OCI-LY3 (cell line): ENCODE data around the gene EIF5.

Experiments used
- H2AFZ ChIP-seq: fragments of 200-600, 300-600 bp; shearing (Covaris generic); 2 replicates; pipeline ENCODE4 v1.6.0; 2014; ENCODE audit warnings: antibody characterized with exemption, low read depth, low read length
- H3K27ac ChIP-seq: fragments of 200-600, 300-600 bp; sonication (generic); 2 replicates; pipeline ENCODE4 v1.5.1; 2014; ENCODE audit warnings: mild to moderate bottlenecking, low read length, moderate library complexity, mixed read lengths
- H3K27me3 ChIP-seq: fragments of 200-600, 300-600 bp; sonication (generic); 2 replicates; pipeline ENCODE4 v1.6.1; 2014; ENCODE audit warnings: low read depth, low read length, mixed read lengths
- H3K36me3 ChIP-seq: fragments of 200-600, 300-600 bp; sonication (generic); replicated peaks from 2 replicates; pipeline ENCODE3; 2014; ENCODE audit warnings: low read depth, low read length, mixed read lengths
- H3K4me1 ChIP-seq: fragments of 300-600, 200-600 bp; sonication (generic); 2 replicates; pipeline ENCODE4 v1.6.1; 2014; ENCODE audit warnings: low read length, mixed read lengths
- H3K4me2 ChIP-seq: fragments of 200-600, 300-600 bp; sonication (generic); 2 replicates; pipeline ENCODE4 v1.6.1; 2014; ENCODE audit warnings: low read length, mixed read lengths
- H3K4me3 ChIP-seq: fragments of 300-600, 200-600 bp; sonication (generic); 2 replicates; pipeline ENCODE4 v1.5.1; 2014; ENCODE audit warnings: antibody characterized with exemption, mild to moderate bottlenecking, low read length, moderate library complexity
- H3K79me2 ChIP-seq: fragments of 300-600, 200-600 bp; shearing (Covaris generic); 2 replicates; pipeline ENCODE4 v1.6.1; 2014; ENCODE audit warnings: mild to moderate bottlenecking, low read length, mixed read lengths
- H3K9ac ChIP-seq: fragments of 300-600, 200-600 bp; shearing (Covaris generic); 2 replicates; pipeline ENCODE4 v1.6.0; 2014; ENCODE audit warnings: mild to moderate bottlenecking, low read length, moderate library complexity
- H3K9me3 ChIP-seq: fragments of 200-600, 300-600 bp; shearing (Covaris generic); 2 replicates; pipeline ENCODE4 v1.6.1; 2014; ENCODE audit warnings: low read length, mixed read lengths; ENCODE audit not compliant: insufficient read depth
- H4K20me1 ChIP-seq: fragments of 200-600, 300-600 bp; sonication (generic); 2 replicates; pipeline ENCODE4 v1.6.1; 2016; ENCODE audit warnings: low read length, mixed read lengths; ENCODE audit not compliant: insufficient read depth
- CTCF ChIP-seq: fragments of 200-600, 300-600 bp; sonication (generic); IDR thresholded peaks from 2 replicates; pipeline ENCODE4 v1.5.1; 2014; ENCODE audit warnings: antibody characterized with exemption, low read length, low read depth
- EZH2phosphoT487 ChIP-seq: fragments of 200-600 bp; shearing (Covaris generic); IDR thresholded peaks from 2 replicates; pipeline ENCODE4 v1.6.1; 2018; ENCODE audit warnings: antibody characterized with exemption, mixed run types, low read depth

Gene EIF5

GRCh38 chr14:103315351-103315911 lies 18.6 kb upstream of the EIF5 start:
- H3K4me1 ChIP-seq, result peaks cover 24% of the 10 kb centered on the region
- H4K20me1 ChIP-seq, result no peaks in the 10 kb centered on the region
- no peaks in the 10 kb centered on the region for H3K9me3 ChIP-seq
- H3K4me3 ChIP-seq, result no peak overlapping the region
- no peak overlapping the region for H3K9ac ChIP-seq
- H3K79me2 ChIP-seq, result no peaks in the 10 kb centered on the region
- H3K4me2 ChIP-seq, result no peak overlapping the region
- H3K27me3 ChIP-seq, result no peaks in the 10 kb centered on the region
- no peak overlapping the region for H3K27ac ChIP-seq
- no peak overlapping the region for H2AFZ ChIP-seq
- no peaks in the 10 kb centered on the region for H3K36me3 ChIP-seq
- no peak for TF ChIP-seq CTCF
- TF ChIP-seq EZH2phosphoT487, result no peak

GRCh38 chr14:103315941-103316340 lies 18.1 kb upstream of the EIF5 start:
- Histone ChIP-seq H3K4me3 (no peak overlapping the region), H2AFZ (no peak overlapping the region), H3K4me1 (peaks cover 24% of the 10 kb centered on the region), H3K79me2 (no peaks in the 10 kb centered on the region), H3K27ac (no peak overlapping the region), H3K9ac (no peak overlapping the region), H3K9me3 (no peaks in the 10 kb centered on the region), H3K4me2 (no peak overlapping the region), H4K20me1 (no peaks in the 10 kb centered on the region), H3K36me3 (no peaks in the 10 kb centered on the region), H3K27me3 (no peaks in the 10 kb centered on the region)
- TF ChIP-seq CTCF (no peak), EZH2phosphoT487 (no peak)

GRCh38 chr14:103316721-103317121 lies 17.3 kb upstream of the EIF5 start:
- H3K4me1 ChIP-seq, result peaks cover 24% of the 10 kb centered on the region
- no peaks in the 10 kb centered on the region for H3K27me3 ChIP-seq
- no peak overlapping the region for H3K4me2 ChIP-seq
- TF ChIP-seq CTCF (no peak), EZH2phosphoT487 (no peak)
- no peaks in the 10 kb centered on the region for H3K36me3 ChIP-seq
- H3K79me2 ChIP-seq, result no peaks in the 10 kb centered on the region
- H4K20me1 ChIP-seq, result no peaks in the 10 kb centered on the region
- no peak overlapping the region for H3K9ac ChIP-seq
- H3K27ac ChIP-seq, result no peak overlapping the region
- H2AFZ ChIP-seq, result no peak overlapping the region
- no peak overlapping the region for H3K4me3 ChIP-seq
- H3K9me3 ChIP-seq, result no peaks in the 10 kb centered on the region

GRCh38 chr14:103317251-103317650 lies 16.8 kb upstream of the EIF5 start:
- H3K4me3 ChIP-seq, result no peak overlapping the region
- H3K79me2 ChIP-seq, result no peaks in the 10 kb centered on the region
- H3K4me1 ChIP-seq, result peaks cover 26% of the 10 kb centered on the region
- no peak overlapping the region for H3K9ac ChIP-seq
- no peaks in the 10 kb centered on the region for H3K27me3 ChIP-seq
- no peaks in the 10 kb centered on the region for H3K9me3 ChIP-seq
- no peak overlapping the region for H3K4me2 ChIP-seq
- H3K36me3 ChIP-seq, result no peaks in the 10 kb centered on the region
- TF ChIP-seq CTCF, result no peak
- no peak for TF ChIP-seq EZH2phosphoT487
- no peak overlapping the region for H2AFZ ChIP-seq
- H3K27ac ChIP-seq, result no peak overlapping the region
- no peaks in the 10 kb centered on the region for H4K20me1 ChIP-seq
